CD4-positive, alpha-beta T cell treated with Interleukin-17A for 1 hour (primary cell): ENCODE data around the gene C1orf50.
"Not testable (repeated sequence)": the region's sequence is repeated elsewhere in the genome, so short reads cannot be mapped to it uniquely, and the experiment has no call there.

Experiments
- DNase-seq: peaks from one replicate; pipeline ENCODE4 v3.0.0-alpha.2; 2020

The C1orf50 gene

DNA sequence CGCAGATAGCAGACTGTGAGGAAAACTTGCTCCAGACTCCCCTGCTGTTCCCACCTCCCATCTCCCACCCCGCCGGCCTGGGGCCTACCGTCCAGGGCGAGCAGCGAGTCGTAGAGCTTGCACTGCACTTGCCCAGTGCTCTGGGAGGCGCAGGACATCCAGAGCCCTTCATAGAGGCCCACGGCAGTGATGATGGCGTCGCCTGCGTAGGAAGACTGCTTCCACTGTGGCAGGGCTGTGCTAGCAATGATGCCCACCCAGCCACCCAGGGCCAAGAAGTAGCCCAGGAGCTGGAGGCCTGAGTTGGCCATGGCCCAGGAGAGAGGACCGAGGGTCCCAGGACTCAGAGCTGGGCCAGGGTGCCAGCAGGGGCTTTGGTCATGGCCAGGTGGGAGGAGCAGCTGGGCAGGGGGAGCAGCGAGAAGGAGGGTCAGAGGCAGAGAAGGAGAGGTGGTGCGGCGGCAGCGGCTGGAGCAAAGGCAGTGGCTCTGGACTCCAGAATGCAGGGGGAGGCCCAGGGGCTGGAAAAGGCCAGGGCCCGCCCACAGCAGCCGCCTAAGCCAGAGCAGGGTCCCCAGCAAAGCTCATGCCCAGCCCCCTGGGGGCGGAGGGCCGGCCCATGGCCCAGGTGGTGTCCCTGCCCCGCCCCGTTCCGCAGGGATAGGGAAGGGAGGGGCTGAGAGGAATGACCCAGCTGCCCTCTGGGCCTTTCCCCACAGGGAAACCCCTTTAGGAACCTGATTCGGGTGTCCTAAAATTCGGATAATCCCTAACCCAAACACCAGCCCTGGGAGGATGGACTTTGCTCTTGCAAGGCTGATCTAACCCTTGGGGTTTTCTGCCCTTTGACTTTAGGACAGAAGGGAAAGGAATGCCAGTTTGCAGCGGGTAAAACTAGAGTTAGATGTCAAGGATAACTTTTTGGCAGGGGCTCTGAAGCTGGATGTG is 27.0 kb upstream of the C1orf50 start, which contains the start of gene CLDN19:
CLDN19 (minus strand) TSS at position 484 of the 948 bp plus-strand sequence; CDS start at position 311, 173 bp downstream.
- no peak for DNase-seq

DNA sequence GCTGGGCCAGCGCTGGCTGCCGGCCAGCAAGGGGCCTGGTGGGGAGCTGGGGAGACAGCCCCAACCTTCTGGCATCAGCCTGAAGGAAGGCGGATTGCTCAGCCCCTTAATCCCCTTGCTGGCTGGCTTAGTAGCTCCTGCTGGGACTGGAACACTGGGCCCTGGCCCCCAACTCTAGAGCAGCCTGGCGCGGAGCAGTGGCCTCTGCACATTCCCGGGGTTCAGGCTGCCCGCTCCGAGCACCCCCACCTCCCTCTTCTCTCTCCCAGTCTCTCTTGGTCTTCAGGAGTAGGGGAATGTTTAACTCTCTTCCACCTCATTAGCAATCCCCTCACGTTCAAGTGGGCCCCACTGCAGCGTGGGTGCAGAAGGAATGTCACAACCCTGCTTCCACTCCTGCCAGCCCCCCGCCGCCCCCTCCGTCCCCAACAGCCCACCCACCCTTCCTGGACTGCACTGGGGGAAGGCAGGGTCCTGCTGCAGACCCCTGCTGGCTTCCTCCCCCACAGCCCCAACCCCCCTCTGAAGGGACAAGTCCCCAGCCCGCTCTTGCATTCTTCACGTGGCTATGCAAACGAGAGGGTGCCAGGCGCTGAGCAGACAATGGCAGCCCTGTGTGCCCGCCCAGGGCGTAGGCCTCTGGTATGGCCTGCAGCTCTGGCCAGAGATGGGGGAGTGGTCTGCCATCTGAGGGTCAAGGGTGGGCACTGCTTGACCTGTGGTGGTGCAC is 26.0 kb upstream of the C1orf50 start:
- DNase-seq, result no peak

- no peak for DNase-seq
These were observed 25.3 kb upstream of the C1orf50 start for GRCh38 chr1:42741706-42742105.

- DNase-seq, result no peak
These were observed 24.9 kb upstream of the C1orf50 start for GRCh38 chr1:42742141-42742540.

- no peak for DNase-seq
These were observed 24.3 kb upstream of the C1orf50 start for GRCh38 chr1:42742617-42743316.

- no peak for DNase-seq
These were observed 23.5 kb upstream of the C1orf50 start for GRCh38 chr1:42743317-42744147.

DNA sequence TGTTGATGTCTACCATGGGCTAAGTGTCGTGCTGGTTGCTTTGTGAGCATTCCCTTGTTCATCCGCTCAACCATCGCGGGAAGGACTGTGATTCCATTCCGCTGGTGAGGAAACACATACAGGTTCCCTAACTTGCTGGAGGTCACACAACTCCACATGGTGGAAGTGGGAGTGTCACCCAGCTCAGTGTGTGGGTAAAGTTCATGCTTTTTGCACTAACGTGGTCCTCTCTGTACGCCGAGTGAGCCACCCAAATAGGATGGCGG is 23.0 kb upstream of the C1orf50 start:
- no peak for DNase-seq

DNA sequence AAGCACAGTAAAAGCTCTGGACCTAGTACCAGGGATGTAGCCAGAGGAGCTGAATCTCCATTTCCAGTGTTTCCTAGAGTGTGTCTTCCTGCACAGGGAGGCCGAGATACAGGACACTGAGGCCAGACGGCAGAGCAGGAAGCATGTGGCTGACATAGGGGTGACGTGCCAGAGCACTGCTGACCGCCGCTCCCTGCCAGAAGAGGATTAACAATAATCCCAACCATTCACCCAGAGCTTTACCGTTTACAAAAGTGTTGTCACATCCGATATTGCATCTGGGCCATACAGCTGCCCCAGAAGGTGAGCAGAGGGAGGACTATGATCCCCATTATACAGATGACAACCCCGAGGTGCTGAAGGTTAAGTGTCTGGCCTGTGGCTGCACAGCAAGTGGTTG is 21.2 kb upstream of the C1orf50 start:
- DNase-seq, result no peak

- DNase-seq, result no peak
These were observed 20.5 kb upstream of the C1orf50 start for GRCh38 chr1:42746436-42747105.

GRCh38 chr1:42747125-42747524 is 19.9 kb upstream of the C1orf50 start:
- DNase-seq, result peak; percentile 48

- DNase-seq, result no peak
These were observed 19.0 kb upstream of the C1orf50 start for GRCh38 chr1:42748021-42748420.

GRCh38 chr1:42748461-42749410 is 18.3 kb upstream of the C1orf50 start:
- DNase-seq, result no peak

- DNase-seq, result no peak
These were observed 17.0 kb upstream of the C1orf50 start for GRCh38 chr1:42750041-42750440.

DNA sequence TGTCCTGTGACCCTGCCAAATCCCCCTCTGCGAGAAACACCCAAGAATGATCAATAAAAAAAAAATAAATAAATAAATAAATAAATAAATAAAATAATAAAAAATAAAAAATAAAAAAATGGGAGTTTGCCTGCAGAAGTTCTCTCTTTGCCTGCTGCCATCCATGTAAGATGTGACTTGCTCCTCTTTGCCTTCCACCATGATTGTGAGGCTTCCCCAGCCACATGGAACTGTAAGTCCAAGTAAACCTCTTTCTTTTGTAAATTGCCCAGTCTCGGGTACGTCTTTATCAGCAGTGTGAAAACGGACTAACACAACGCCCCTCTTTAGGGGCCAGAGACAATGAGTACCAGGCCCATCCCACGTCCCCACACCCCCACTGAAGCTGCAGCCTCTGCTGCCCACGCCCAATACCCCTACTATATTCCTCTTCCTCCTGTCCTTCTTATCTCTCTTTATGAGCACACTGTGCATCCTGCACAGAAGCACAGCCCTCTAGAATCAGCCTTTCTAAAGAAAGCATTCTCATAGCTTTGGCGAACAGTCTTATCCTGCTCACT is 15.5 kb upstream of the C1orf50 start:
- DNase-seq, result not testable (repeated sequence)

- DNase-seq, result no peak
These were observed 14.8 kb upstream of the C1orf50 start for GRCh38 chr1:42752284-42752683.

DNA sequence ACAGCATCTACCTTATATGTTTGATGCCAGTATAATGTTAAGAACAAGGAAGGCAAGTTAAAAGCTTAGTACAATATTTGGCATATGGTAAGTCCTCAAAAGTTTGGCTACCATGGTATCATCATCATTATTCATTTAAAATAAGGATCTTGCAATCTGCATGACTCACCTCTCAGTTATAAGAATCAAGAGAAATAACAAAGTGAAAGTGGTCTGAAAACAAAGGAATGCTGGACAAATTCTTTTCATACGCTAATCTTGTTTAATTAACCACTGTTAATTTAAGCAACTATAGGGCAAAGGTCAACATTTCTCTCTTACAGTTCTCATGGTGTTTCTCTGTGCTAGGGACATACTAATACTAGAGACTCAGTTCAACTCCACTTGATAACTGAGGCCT is 14.0 kb upstream of the C1orf50 start:
- DNase-seq, result no peak

DNA sequence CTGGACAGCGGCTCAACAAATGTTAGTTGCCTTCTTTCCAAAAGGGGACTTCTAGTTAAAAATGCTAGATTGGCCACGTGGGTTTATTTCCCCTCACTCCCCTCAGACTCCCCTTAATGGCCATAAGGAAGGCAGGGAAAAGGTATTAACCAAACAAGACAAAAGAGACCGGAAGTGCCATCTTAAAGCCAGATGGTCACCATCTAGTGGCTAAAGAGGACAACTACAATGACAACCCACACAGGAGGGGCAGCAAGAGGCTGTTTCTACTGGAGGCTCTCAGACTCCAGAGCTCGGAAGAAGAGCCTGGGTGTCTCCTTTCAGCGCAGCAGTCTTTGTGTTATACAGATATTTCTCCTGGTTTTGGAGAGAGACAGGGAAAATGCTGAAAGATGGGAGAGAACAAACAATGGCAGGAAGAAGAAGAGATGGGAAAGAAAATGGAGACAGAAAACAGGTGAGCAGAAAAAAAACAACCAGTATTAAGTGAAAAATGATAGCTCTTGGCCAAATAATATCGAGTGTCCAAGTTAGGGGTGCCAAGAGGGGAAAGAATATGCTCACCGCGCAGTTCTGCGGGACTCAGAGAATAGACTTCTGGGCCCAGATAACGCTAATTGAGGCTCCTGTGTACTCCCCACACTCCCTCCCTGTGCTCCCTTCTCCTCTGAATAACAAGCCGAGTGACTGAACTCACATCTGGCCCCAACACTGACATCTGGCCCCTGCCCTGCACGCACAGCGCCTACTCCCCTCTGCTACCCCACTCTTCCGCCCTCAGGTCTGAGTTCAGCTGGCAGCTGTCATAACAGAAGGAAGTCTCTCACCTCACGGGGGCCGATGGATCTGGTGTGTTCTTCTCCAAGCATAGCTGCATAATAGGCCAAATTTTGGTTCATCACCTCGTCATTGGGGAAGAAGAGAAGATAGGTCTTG is 9.8 kb upstream of the C1orf50 start:
- peak; percentile 46 for DNase-seq

DNA sequence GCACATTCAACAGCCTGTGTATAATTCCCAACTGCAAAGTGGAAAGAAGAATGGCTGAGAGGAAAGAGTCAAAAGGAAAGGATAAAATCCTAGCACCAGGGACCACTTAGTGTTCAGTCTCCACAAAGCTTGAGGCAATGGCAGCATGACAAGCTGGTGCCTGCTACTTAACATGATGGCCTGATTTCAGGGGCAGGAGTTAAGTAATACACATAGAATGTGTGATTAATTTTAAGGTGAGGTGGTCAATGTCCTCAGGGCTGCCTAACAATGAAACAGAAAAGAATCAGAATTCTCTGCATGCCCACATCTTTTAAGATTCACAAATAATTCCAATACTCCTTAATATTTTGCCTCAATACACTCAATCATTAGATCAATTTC is 9.2 kb upstream of the C1orf50 start:
- DNase-seq, result no peak

DNA sequence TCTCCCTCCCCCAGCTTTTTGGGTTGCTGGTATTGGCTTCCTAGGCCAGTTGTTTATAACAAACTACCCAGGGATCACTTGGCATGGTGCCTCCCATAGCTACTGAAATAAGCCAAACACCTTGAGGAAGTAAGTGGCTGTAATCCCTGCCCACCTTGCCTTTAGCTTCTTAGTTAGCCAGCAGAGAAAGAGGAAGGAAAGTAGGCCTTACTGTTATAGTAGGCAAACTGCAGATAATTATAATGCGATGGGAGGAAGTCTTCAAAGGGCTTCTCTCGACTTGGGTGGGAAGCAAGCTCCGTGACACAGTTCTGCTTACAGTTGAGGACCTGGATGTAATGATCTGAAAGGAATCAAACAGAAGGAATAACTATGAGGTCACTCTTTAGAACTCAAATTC is 8.4 kb upstream of the C1orf50 start:
- no peak for DNase-seq
